Measurements from ENCODE around the gene PKDCC.

GRCh38 chr2:42045848-42046748, 1.7 kb upstream of the PKDCC start:
- TF ChIP-seq POLR2AphosphoS5 (IDR thresholded peaks at IDR 0.05; ENCODE audit: low read depth, low read length) (no peak), POLR2A (IDR thresholded peaks at IDR 0.05; ENCODE audit: low read depth, low read length) (no peak), SPI1 (IDR thresholded peaks at IDR 0.05; ENCODE audit: low read depth, low read length) (no peak)
